Panc1 (cell line): ENCODE data around the gene TREM1. TPM values are rescaled to one million over a fixed set of nuclear protein-coding genes. Genes with fewer than 3 reads are reported as not detected.

Source experiments
- ATAC-seq: fragments of 200-7000 bp; cut with Tn5 transposase; 2 replicates; pipeline ENCODE4 v1.9.1; 2020; ENCODE audit warnings: mild to moderate bottlenecking, moderate library complexity
- BruUV-seq: library from RNA; stranded (reverse); fragments of 400-500 nt; replicated peaks from 2 replicates; lab custom pipeline; 2021; lab: Mats Ljungman, UMichigan
- CTCF ChIA-PET: fragments of 300-600 bp; sonication (Branson Sonifier 250); formaldehyde crosslinking; loops from one replicate; lab custom pipeline; 2022; ENCODE audit warnings: antibody characterized with exemption; lab: Charles Lee
- POLR2A ChIA-PET: fragments of 300-600 bp; sonication (Branson Sonifier 250); formaldehyde crosslinking; loops from one replicate; lab custom pipeline; 2022; ENCODE audit warnings: antibody characterized with exemption; lab: Charles Lee
- DNase-seq: peaks from one replicate; pipeline ENCODE4 v3.0.0-alpha.2; 2010; ENCODE audit warnings: low read depth, low spot score
- H3K27ac ChIP-seq: 2 replicates; pipeline ENCODE4 v1.5.1; 2011; ENCODE audit warnings: mild to moderate bottlenecking, low read length, inconsistent platforms
- H3K27me3 ChIP-seq: fragments of 200-500 bp; sonication (Bioruptor generic); 2 replicates; pipeline ENCODE4 v1.6.0; 2014; ENCODE audit warnings: low read length, inconsistent platforms; ENCODE audit not compliant: control insufficient read depth, insufficient read depth
- H3K36me3 ChIP-seq: fragments of 200-500 bp; sonication (Bioruptor generic); 2 replicates; pipeline ENCODE4 v1.5.1; 2014; ENCODE audit warnings: inconsistent platforms, mild to moderate bottlenecking, low read length, moderate library complexity; ENCODE audit not compliant: control insufficient read depth, insufficient read depth
- H3K4me1 ChIP-seq: 2 replicates; pipeline ENCODE4 v1.5.1; 2011; ENCODE audit warnings: inconsistent platforms, mild to moderate bottlenecking, low read length, moderate library complexity; ENCODE audit not compliant: control insufficient read depth, insufficient read depth
- H3K4me3 ChIP-seq, 2 experiments: 2 replicates each; pipeline ENCODE4 v1.5.1; 2011 to 2012; ENCODE audit warnings: low read depth in 2 of 2, low read length in 2 of 2, mild to moderate bottlenecking in 2 of 2, inconsistent platforms in 1 of 2, moderate library complexity in 1 of 2
- H3K9me3 ChIP-seq: fragments of 200-500 bp; sonication (Bioruptor generic); 2 replicates; pipeline ENCODE4 v1.5.1; 2014; ENCODE audit warnings: low read depth, mild to moderate bottlenecking, inconsistent platforms, low read length, moderate library complexity; ENCODE audit not compliant: control insufficient read depth, insufficient read depth
- POLR2AphosphoS5 ChIP-seq: IDR thresholded peaks from 2 replicates; pipeline ENCODE4 v1.6.1; 2012; ENCODE audit warnings: mild to moderate bottlenecking, low read depth, low read length, moderate library complexity
- SIN3A ChIP-seq: IDR thresholded peaks from 2 replicates; pipeline ENCODE4 v1.6.1; 2012; ENCODE audit warnings: low read depth, mild to moderate bottlenecking, low read length, moderate library complexity, borderline replicate concordance; ENCODE audit not compliant: insufficient read depth
- TCF7L2 ChIP-seq: IDR thresholded peaks from 2 replicates; pipeline ENCODE4 v1.6.1; 2011; ENCODE audit warnings: mild to moderate bottlenecking, low read depth, low read length, inconsistent platforms
- in situ Hi-C: cut with HindIII; loops from 2 replicates; pipeline ENCODE4 v1.10.0; 2016; ENCODE audit warnings: low sequenced_read_pairs, low pct_unique_long_range_greater_than_20kb
- intact Hi-C: fragments of 100-400 bp; cut with micrococcal nuclease; formaldehyde crosslinking; loops from one replicate; pipeline ENCODE4 v1.10.0; 2022; ENCODE audit not compliant: unreplicated experiment
- total RNA-seq: library from RNA; stranded (reverse); gene quantifications from one replicate; pipeline ENCODE4 v1.2.1, GENCODE V29; 2021; ENCODE audit not compliant: unreplicated experiment
- TF ChIP-seq, protein P1 (sequence below), 2 experiments: IDR thresholded peaks; 2 replicates each; pipeline ENCODE4 v1.6.1; 2011 to 2012; ENCODE audit warnings: low read depth in 2 of 2, control low read depth in 1 of 2, low read length in 1 of 2, mild to moderate bottlenecking in 1 of 2, moderate library complexity in 1 of 2; ENCODE audit not compliant: insufficient read depth in 1 of 2
- TF ChIP-seq, protein P2 (sequence below): fragments of 450-650 bp; IDR thresholded peaks from 2 replicates; pipeline ENCODE4 v1.5.1; 2017; ENCODE audit warnings: mild to moderate bottlenecking

Gene TREM1
- total RNA-seq, 1 experiment from 2014 or later: not detected

DNA sequence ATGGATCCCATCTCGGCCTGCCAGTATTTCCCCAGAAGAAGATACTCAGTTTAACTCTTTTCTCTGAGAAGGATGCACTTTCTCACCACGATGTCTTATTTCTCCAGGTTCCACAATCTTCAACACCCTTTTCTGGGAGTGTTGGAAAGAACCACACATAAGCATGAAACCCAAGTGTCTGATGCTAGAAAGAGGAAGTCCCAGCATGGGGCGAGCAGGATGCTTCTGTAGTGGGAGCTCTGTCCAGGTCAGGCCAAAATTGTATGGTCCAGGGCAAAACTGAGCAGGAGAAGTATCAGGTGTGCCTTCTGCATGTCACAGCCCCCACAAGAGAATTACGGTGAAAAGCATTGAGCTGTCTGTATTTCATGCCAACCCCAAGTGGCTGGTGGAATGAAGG lies 11.0 kb downstream of the TREM1 start:
- H3K27me3 ChIP-seq: peaks cover 13% of the 10 kb centered on the region
- no peaks in the 10 kb centered on the region for H3K9me3 ChIP-seq
- DNase-seq (no peak), ATAC-seq (no peak)
- no peaks in the 10 kb centered on the region for H3K4me1 ChIP-seq
- BruUV-seq: no TSS peak
- in situ Hi-C loops: no loop called here
- intact Hi-C loops: no loop called here
- ChIA-PET POLR2A (no interaction called here), CTCF (no interaction called here)
- TF ChIP-seq SIN3A (no peak), TCF7L2 (no peak), POLR2AphosphoS5 (no peak)
- TF ChIP-seq, protein P1, sequence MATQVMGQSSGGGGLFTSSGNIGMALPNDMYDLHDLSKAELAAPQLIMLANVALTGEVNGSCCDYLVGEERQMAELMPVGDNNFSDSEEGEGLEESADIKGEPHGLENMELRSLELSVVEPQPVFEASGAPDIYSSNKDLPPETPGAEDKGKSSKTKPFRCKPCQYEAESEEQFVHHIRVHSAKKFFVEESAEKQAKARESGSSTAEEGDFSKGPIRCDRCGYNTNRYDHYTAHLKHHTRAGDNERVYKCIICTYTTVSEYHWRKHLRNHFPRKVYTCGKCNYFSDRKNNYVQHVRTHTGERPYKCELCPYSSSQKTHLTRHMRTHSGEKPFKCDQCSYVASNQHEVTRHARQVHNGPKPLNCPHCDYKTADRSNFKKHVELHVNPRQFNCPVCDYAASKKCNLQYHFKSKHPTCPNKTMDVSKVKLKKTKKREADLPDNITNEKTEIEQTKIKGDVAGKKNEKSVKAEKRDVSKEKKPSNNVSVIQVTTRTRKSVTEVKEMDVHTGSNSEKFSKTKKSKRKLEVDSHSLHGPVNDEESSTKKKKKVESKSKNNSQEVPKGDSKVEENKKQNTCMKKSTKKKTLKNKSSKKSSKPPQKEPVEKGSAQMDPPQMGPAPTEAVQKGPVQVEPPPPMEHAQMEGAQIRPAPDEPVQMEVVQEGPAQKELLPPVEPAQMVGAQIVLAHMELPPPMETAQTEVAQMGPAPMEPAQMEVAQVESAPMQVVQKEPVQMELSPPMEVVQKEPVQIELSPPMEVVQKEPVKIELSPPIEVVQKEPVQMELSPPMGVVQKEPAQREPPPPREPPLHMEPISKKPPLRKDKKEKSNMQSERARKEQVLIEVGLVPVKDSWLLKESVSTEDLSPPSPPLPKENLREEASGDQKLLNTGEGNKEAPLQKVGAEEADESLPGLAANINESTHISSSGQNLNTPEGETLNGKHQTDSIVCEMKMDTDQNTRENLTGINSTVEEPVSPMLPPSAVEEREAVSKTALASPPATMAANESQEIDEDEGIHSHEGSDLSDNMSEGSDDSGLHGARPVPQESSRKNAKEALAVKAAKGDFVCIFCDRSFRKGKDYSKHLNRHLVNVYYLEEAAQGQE (IDR thresholded peaks at IDR 0.05; ENCODE audit: insufficient read depth in 1 of 2, low read depth in 2 of 2, low read length in 1 of 2): no peak
- TF ChIP-seq, protein P2, sequence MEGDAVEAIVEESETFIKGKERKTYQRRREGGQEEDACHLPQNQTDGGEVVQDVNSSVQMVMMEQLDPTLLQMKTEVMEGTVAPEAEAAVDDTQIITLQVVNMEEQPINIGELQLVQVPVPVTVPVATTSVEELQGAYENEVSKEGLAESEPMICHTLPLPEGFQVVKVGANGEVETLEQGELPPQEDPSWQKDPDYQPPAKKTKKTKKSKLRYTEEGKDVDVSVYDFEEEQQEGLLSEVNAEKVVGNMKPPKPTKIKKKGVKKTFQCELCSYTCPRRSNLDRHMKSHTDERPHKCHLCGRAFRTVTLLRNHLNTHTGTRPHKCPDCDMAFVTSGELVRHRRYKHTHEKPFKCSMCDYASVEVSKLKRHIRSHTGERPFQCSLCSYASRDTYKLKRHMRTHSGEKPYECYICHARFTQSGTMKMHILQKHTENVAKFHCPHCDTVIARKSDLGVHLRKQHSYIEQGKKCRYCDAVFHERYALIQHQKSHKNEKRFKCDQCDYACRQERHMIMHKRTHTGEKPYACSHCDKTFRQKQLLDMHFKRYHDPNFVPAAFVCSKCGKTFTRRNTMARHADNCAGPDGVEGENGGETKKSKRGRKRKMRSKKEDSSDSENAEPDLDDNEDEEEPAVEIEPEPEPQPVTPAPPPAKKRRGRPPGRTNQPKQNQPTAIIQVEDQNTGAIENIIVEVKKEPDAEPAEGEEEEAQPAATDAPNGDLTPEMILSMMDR: no peak
- no peak overlapping the region for H3K27ac ChIP-seq
- no peaks in the 10 kb centered on the region for H3K36me3 ChIP-seq
- H3K4me3 ChIP-seq: no peak overlapping the region

DNA sequence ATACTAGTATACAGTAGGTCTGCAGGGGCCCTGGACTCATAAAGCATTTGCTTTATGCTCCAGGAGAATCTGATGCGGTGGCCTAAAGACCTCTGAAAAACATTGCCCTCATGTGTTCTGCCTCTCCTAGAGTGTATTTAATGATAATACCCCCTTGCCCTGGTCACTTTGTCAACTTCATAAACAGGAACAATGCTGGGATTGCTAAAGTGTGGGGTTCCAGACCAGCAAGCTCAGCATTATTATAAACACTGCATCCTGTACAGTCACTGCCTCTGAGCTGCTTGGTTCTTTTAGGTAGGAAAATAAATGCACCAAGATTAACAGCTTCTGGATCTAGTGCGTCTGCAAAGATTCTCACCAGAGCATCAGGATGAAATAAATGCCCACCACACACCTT lies 12.2 kb downstream of the TREM1 start:
- ATAC-seq: no peak
- Histone ChIP-seq H3K27me3 (peaks cover 13% of the 10 kb centered on the region), H3K9me3 (no peaks in the 10 kb centered on the region), H3K36me3 (no peaks in the 10 kb centered on the region), H3K4me3 (no peak overlapping the region), H3K27ac (no peak overlapping the region), H3K4me1 (no peaks in the 10 kb centered on the region)
- in situ Hi-C loops (no loop called here), intact Hi-C loops (no loop called here)
- ChIA-PET CTCF (no interaction called here), POLR2A (interaction anchor here (0.5 kb wide), 1 partner anchor 193 kb away, joined by 6 read pairs; no protein-coding TSS in a partner anchor)
- BruUV-seq: no TSS peak
- DNase-seq: no peak
- TF ChIP-seq POLR2AphosphoS5 (no peak), SIN3A (no peak)

DNA sequence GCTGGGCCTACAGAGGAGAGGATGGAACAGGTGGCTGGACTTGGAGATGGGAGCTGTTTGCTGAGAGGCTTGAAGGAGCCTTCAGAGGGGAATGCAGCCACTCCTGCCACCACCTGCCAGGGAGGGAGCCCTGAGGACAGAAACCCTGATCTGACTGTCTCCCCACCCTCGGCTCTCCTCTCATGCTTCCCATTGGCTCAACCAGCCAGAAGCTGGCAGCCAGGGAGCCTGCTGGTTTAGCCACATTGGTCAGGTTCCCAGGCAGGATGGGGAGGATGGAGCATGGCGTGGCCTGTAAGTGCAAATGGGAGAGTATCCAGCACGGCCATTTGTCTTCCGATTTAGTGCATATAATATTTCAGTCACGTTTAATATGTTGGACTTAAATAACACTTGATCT lies 12.8 kb downstream of the TREM1 start:
- Histone ChIP-seq H3K27ac (no peak overlapping the region), H3K27me3 (peaks cover 13% of the 10 kb centered on the region), H3K9me3 (no peaks in the 10 kb centered on the region), H3K36me3 (no peaks in the 10 kb centered on the region), H3K4me3 (no peak overlapping the region), H3K4me1 (no peaks in the 10 kb centered on the region)
- BruUV-seq: no TSS peak
- ChIA-PET POLR2A (no interaction called here), CTCF (no interaction called here)
- intact Hi-C loops (no loop called here), in situ Hi-C loops (no loop called here)
- no peak for DNase-seq
- ATAC-seq: no peak
- TF ChIP-seq POLR2AphosphoS5 (no peak), TCF7L2 (no peak), SIN3A (no peak)
- TF ChIP-seq, protein P1 (IDR thresholded peaks at IDR 0.05; ENCODE audit: insufficient read depth in 1 of 2, low read depth in 2 of 2, low read length in 1 of 2): no peak
- TF ChIP-seq, protein P2: no peak
